NCI-H69 (cell line): ENCODE results near the gene MYCBP2.
"Not testable (repeated sequence)": the region's sequence is repeated elsewhere in the genome, so short reads cannot be mapped to it uniquely, and the experiment has no call there.

ENCODE experiments used
- DNase-seq: peaks from one replicate; lab custom pipeline; 2025; lab: John Stamatoyannopoulos, UW

MYCBP2 gene

GRCh38 chr13:77335543-77335942 lies 8.6 kb upstream of the MYCBP2 start:
- DNase-seq, result no peak

GRCh38 chr13:77333594-77333993 lies 6.7 kb upstream of the MYCBP2 start:
- DNase-seq, result peak; percentile 13

GRCh38 chr13:77331421-77331820 lies 4.5 kb upstream of the MYCBP2 start:
- DNase-seq, result no peak

DNA sequence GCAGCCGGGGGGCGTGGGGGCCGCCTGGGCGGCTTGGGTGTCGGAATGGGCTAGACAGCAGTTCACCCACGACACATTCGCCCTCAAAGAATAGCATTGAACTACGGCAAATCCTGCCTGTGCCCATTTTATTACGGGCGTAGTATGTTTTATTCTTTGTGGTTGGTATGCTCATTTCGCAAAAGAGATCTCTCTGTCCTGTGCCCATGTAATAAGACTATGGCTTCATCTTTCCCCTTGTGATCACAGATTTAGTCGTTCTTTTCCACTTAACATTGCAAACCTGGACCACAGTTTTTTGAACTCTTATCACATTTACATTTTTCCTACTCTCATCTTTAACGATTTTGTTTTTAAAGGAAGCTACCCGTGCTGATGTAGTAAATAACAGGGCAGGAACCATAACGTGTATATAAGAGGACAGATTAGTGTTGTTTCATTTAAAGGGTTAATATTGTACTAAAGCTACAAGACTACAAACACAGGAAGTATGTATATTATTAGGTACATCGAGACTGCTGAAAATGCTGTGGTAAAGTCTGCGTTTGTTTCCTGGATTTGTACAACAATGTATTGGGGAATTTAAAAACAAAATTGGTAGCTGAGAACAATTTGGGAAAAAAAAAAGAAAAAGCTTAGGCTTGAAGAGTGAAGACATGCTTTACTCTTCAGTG lies 3.2 kb upstream of the MYCBP2 start:
- no peak for DNase-seq

- DNase-seq, result peak; percentile 93
Observed at GRCh38 chr13:77329133-77329910, 2.4 kb upstream of the MYCBP2 start.

DNA sequence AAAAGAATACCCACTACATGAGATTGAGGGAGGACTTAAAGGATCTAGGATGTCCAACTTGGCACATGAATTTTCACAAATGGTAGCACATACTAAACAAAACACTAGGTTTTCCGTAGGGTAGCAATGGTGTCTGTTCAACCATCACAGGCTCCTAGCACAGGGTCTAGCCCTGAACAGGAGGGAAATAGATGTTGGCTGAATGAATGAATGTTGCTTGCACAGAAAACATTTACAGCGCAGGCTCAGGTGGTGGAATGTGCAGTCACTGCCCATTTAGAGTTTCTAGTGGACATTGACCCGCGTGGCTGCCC lies 1.9 kb upstream of the MYCBP2 start:
- DNase-seq, result no peak

DNA sequence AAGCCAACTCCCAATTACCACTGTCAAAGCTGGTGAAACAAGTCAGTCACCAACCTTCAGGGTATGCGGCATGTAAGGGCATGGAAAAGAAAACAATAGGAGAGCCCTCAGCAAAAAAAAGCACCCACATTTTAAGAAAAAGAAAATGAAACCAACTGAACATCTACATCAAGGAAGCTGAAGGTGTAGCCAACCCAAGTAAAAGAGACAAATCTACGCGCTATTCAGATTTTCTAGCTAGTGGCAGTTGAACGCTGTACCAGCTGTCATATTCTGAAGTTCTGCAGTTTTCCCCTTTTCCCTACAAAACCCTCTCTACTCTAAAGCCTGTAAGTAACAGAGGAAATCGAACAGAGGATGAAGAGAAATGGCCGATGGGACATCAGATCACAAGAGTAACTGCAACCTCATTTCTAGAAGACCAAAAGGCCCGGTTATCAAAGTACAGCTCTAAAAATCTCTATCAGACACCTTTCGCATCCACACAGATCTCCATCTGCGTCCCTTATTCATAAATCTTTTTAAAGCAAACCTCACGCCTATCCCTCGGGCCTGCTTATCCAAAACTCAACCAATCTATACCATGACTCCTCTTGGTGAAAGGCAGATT lies 1.4 kb downstream of the MYCBP2 start:
- peak; percentile 33 for DNase-seq

DNA sequence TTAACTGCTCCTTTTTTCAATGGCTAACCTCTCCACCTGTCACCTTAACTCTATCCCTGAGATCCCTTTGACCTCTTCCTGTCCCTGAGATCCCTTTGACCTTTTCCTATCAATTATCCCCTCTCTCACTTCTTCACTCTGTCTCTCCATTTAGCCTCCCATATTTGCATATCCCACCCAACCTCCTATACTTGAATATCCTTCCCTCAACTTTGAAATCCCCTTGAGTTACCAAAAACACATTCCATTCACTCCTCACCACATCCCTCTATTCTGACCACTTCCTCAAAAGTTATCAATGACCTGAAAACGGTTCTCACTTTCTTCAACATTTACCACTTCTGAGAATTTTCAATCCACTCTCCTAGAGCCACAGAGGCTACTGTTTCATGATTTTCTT lies 3.0 kb downstream of the MYCBP2 start:
- DNase-seq, result no peak

DNA sequence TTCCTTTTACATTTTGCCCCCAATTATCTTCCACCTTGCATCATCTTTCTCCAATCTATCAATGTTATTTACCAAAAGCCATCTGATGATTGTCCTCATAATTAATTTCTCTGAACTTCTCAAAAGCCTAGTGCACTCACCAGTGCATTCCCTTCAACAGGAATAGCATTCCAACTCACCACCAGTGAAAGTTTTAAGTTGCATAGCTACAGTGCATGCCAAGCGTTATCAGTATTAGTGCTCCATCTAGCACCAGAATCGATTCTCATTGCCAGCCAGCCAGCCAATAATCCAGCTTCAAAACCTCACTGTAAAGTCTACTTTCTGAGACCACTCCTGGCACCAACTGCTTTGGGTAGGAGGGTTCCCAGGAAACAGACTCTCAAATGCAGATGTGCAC lies 7.4 kb downstream of the MYCBP2 start:
- DNase-seq, result no peak

DNA sequence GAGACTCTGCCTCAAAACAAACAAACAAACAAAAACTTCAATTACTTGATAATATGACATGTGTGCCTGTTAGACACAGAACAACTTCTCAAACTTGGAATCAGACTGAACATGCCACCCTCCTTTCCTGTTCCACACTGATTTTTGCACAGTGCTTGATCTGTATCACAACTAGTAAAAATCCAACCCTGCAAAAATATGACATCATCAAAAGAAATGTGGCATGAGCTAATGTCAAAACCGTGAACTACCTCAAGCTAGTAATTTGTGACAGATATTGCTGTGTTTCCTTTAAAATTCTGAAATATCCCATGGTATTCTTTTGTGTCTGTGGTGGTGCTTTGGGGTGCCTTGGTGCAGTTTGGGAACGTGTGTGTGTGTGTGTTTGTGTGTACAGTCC lies 8.2 kb downstream of the MYCBP2 start:
- DNase-seq, result no peak

DNA sequence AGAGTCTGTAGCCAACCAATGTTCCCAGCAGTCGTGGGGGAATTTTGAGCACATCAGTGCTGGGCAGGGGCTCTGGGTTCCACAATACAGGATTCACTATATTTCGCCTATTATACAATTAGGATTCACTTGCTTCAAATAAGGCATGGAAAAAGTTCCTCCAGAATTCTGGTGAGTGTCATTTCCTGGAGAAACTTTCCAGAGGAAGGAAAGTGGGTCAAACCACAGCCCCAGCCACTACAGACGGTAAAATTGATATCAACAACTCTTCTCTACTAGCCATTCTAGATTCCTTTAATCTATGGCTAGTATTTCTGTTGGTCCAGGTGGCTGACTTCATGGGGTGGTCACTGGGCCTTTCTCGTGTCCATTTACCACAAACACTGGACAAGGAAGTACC lies 10.5 kb downstream of the MYCBP2 start:
- no peak for DNase-seq

GRCh38 chr13:77315509-77315908 lies 11.4 kb downstream of the MYCBP2 start:
- DNase-seq, result not testable (repeated sequence)

- no peak for DNase-seq
Observed at GRCh38 chr13:77313923-77314322, 13.0 kb downstream of the MYCBP2 start.

DNA sequence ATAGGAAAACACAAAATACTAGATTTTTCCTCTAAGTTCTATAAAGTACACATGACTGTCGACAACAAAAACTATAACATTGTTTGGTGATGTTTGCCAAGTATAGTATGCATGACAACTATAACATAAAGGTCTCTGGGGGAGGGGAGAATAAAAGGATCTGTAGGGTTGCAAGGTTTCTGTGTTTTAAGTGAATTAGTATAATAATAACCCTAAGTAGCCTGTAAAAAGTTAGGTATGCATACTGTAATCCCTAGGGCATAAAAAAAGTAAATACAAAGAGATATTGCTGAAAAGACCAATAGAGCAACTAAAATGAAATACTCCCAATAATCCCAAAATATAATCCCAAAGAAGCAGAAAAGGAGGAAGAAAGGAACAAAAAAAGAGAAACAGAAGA lies 14.6 kb downstream of the MYCBP2 start:
- no peak for DNase-seq

- DNase-seq, result no peak
Observed at GRCh38 chr13:77310579-77311279, 16.2 kb downstream of the MYCBP2 start.

DNA sequence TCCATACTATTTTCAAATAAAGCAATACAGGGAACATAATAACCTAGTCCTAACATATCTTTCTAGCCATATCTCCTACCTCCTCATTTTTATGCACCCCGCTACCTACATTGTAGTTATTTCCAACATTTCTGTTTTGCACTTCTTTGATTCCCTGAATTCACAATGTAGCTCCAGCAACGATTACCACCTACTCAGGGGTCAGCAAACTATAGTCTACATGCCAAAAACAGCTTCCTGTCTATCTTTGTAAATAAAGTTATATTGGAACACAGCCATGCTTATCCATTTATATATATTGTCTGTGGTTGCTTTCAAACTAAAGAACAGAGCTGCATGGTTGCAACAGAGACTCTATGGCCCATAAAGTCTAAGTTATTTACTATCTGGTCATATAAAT lies 16.7 kb downstream of the MYCBP2 start:
- peak; percentile 1 for DNase-seq

DNA sequence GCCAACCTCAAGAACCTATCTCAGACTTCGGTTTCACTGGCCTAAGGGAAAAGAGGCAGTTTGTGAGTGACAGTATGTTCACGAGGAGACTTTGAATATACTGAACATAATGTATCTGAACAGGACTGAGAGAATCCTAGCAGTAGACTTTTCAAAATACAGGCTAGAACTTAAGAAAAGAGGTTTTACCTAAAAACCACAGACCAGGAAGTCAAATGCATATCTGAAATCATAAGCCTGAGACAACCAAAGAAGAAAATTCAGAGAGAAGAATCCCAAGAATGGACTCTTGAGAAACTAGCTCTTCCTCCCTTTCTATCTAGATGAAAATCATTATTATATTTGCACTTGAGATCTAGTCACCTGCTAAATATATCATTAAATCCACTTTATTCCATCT lies 17.6 kb downstream of the MYCBP2 start:
- no peak for DNase-seq

DNA sequence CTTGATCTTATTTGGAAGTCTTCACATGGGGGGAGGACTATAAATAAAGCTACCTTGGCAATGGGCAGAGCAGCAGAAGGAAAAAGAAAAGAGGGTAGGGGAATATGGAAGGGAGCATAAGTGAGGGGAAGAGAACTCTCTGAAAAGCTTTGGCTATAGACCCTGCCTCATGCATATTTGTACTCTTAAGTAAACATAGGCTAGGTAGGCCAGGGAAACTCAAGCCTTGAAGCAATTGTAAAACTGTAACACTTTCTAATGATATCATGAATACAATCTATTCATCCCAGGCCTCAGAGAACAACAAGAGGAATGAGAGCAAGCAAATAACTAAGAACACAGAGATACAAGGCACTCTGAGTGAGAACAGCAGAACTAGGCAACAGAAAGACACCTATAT lies 20.4 kb downstream of the MYCBP2 start:
- peak; percentile 32 for DNase-seq

- no peak for DNase-seq
Observed at GRCh38 chr13:77305266-77305665, 21.6 kb downstream of the MYCBP2 start.

DNA sequence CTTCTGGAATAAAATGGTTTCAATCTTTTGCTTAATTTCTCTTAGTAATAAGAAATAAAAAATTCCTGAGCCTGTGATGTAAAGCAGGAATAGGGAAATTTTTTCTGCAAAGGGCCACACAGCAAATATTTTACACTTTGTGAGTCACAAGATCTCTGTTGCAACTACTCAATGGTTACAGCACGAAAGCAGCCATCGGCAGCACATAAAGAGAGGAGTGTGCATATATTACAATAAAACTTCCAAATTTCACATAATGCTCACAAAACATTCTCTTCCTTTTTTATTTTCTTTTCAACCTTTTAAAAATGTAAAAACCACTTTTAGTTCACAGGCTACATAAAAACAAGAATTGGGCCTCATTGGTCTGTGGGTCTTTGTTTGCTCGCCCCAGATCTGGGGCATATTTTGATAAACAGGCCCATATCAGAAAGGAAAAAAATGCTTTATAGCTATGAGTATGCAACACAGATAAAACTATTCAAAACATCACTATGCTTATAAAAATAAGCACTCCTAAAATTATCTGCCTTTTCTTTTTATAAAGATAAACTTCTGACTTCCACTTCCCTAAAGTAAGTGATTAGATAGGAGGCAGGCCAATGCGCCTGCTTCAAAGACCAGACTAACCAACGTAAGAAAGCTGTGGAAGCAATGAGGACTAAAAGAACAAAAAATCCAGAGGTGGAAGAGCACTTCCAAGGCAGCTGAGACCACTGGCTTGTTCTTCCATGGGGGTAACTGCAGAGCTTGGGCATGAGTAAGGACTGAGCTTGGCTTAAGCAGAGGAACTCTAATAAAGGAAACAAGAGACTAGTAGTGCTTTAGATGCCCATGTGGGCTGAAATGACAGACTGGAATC lies 26.5 kb downstream of the MYCBP2 start:
- DNase-seq, result no peak

DNA sequence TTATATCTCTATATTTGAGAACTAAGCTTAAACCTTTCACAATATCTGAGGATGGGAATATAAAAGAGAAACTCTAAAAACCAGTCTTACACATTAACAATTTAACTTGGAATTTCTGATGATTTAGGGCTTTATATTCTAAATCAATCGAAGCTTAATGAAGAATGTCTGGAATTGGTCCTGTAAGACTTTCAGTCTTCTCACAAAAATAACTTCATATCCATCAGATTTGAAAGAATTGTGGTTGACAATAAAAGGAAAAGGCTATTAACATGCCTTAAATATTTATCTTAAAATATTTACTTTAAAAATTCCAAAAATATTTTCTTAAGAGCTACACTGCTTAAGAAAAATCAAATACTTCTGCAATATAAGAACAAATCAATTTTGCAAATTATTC lies 27.3 kb downstream of the MYCBP2 start:
- DNase-seq, result no peak

DNA sequence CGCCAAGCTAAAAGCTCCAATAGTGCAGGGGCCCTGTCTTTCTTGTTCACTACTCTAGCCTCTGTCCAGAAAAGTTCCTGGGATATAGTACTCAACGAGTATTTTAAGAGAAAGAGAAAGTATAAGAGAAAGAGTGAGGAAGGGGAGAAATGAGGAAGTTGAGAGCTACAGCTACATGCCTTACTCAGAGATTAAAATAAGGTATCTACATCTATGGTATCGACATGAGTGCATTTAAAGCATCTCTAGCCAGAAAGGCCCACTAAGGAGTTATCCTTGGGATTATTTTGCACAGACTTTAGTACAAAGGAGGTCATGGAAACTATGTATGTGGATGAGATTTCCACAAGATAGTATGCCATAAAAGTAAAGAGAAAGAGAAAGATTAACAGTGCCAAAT lies 28.5 kb downstream of the MYCBP2 start:
- no peak for DNase-seq
